Measurements from ENCODE around the gene ABR.

GRCh38 chr17:964876-965275, 214.9 kb downstream of the ABR start:
- TF ChIP-seq CTCF (IDR thresholded peaks at IDR 0.05), result no peak
- no peak for TF ChIP-seq POLR2A (IDR thresholded peaks at IDR 0.05)
- no peak for TF ChIP-seq POLR2AphosphoS5 (IDR thresholded peaks at IDR 0.05)

Data from suprapubic skin (tissue), 4 donors.